HEK293T (cell line): ENCODE data around the gene PITHD1.

ENCODE experiments used
- ELF4 ChIP-seq: fragments of 450-650 bp; IDR thresholded peaks from 2 replicates; pipeline ENCODE4 v1.6.1; 2017; ENCODE audit warnings: antibody characterized with exemption
- FOXA1 ChIP-seq: fragments of 450-650 bp; IDR thresholded peaks from 2 replicates; pipeline ENCODE4 v1.6.1; 2016; ENCODE audit warnings: mild to moderate bottlenecking
- FOXK2 ChIP-seq: fragments of 450-650 bp; IDR thresholded peaks from 2 replicates; pipeline ENCODE4 v1.6.1; 2016; ENCODE audit warnings: mild to moderate bottlenecking
- FOXM1 ChIP-seq: fragments of 450-650 bp; IDR thresholded peaks from 2 replicates; pipeline ENCODE4 v1.6.1; 2017; ENCODE audit warnings: mild to moderate bottlenecking, borderline replicate concordance
- HDGF ChIP-seq: fragments of 450-650 bp; IDR thresholded peaks from 2 replicates; pipeline ENCODE4 v1.6.1; 2017; ENCODE audit warnings: antibody characterized with exemption, borderline replicate concordance
- NFRKB ChIP-seq: fragments of 450-650 bp; IDR thresholded peaks from 2 replicates; pipeline ENCODE4 v1.6.1; 2016; ENCODE audit warnings: mild to moderate bottlenecking, moderate library complexity
- SP1 ChIP-seq: fragments of 450-650 bp; IDR thresholded peaks from 2 replicates; pipeline ENCODE4 v1.6.1; 2017
- SUZ12 ChIP-seq: fragments of 450-650 bp; IDR thresholded peaks from 2 replicates; pipeline ENCODE4 v1.6.1; 2016; ENCODE audit warnings: mild to moderate bottlenecking
- TARDBP ChIP-seq: fragments of 450-650 bp; IDR thresholded peaks from 2 replicates; pipeline ENCODE4 v1.6.1; 2016
- ZNF384 ChIP-seq: fragments of 450-650 bp; IDR thresholded peaks from 2 replicates; pipeline ENCODE4 v1.6.1; 2016
- TF ChIP-seq, protein P1 (sequence below): fragments of 450-650 bp; IDR thresholded peaks from 2 replicates; pipeline ENCODE4 v1.6.1; 2016

DNA sequence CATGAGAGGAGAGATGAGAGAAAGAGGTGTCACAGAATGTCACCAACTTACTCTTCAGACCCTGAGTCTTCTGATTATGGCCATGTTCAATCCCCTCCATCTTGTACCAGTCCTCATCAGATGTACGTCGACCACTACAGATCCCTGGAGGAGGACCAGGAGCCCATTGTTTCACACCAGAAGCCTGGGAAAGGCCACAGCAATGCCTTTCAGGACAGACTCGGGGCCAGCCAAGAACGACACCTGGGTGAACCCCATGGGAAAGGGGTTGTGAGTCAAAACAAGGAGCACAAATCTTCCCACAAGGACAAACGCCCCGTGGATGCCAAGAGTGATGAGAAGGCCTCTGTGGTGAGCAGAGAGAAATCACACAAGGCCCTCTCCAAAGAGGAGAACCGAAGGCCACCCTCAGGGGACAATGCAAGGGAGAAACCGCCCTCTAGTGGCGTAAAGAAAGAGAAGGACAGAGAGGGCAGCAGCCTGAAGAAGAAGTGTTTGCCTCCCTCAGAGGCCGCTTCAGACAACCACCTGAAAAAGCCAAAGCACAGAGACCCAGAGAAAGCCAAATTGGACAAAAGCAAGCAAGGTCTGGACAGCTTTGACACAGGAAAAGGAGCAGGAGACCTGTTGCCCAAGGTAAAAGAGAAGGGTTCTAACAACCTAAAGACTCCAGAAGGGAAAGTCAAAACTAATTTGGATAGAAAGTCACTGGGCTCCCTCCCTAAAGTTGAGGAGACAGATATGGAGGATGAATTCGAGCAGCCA is 27.0 kb upstream of the PITHD1 start:
- TF ChIP-seq ZNF384, result no peak
- TF ChIP-seq SP1, result no peak
- no peak for TF ChIP-seq SUZ12
- no peak for TF ChIP-seq NFRKB
- TF ChIP-seq FOXK2, result no peak
- TF ChIP-seq FOXA1, result no peak
- no peak for TF ChIP-seq ELF4
- TF ChIP-seq HDGF, result no peak
- TF ChIP-seq, protein P1, sequence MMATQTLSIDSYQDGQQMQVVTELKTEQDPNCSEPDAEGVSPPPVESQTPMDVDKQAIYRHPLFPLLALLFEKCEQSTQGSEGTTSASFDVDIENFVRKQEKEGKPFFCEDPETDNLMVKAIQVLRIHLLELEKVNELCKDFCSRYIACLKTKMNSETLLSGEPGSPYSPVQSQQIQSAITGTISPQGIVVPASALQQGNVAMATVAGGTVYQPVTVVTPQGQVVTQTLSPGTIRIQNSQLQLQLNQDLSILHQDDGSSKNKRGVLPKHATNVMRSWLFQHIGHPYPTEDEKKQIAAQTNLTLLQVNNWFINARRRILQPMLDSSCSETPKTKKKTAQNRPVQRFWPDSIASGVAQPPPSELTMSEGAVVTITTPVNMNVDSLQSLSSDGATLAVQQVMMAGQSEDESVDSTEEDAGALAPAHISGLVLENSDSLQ, result no peak
- TF ChIP-seq FOXM1, result no peak
- TF ChIP-seq TARDBP, result no peak
